GM21825 (cell line): Measurements from ENCODE around the gene CLSTN3.
A peak's percentile ranks its signal among the peaks of the same experiment; 100 is the strongest.

Source experiments
- ATAC-seq: cut with Tn5 transposase; IDR thresholded peaks from one replicate; pipeline ENCODE4 v1.9.1; 2021; ENCODE audit warnings: mild to moderate bottlenecking, moderate library complexity; ENCODE audit not compliant: unreplicated experiment

Gene CLSTN3

GRCh38 chr12:7125632-7126227 lies 4.4 kb upstream of the CLSTN3 start:
- no peak for ATAC-seq

GRCh38 chr12:7127916-7128626 lies 2.1 kb upstream of the CLSTN3 start:
- no peak for ATAC-seq

GRCh38 chr12:7128681-7129286 lies 1.4 kb upstream of the CLSTN3 start, which contains the start of gene RBP5:
TSS of gene RBP5 (minus strand) at chr12:7128889. CDS start at chr12:7128775, 114 bp downstream.
- ATAC-seq = no peak

- ATAC-seq = no peak
Observed at GRCh38 chr12:7129287-7129871, 792 bp upstream of the CLSTN3 start.

GRCh38 chr12:7130701-7131501 lies 730 bp downstream of the CLSTN3 start:
- peak; percentile 53 for ATAC-seq

- ATAC-seq = no peak
Observed at GRCh38 chr12:7131502-7131866, 1.3 kb downstream of the CLSTN3 start.

- ATAC-seq = no peak
Observed at GRCh38 chr12:7134396-7135166, 4.4 kb downstream of the CLSTN3 start.

- ATAC-seq = no peak
Observed at GRCh38 chr12:7136071-7136470, 5.9 kb downstream of the CLSTN3 start.

- ATAC-seq = no peak
Observed at GRCh38 chr12:7136676-7137075, 6.5 kb downstream of the CLSTN3 start.

- ATAC-seq = no peak
Observed at GRCh38 chr12:7137908-7138307, 7.7 kb downstream of the CLSTN3 start.

- ATAC-seq = no peak
Observed at GRCh38 chr12:7139200-7139599, 9.0 kb downstream of the CLSTN3 start.

- ATAC-seq = no peak
Observed at GRCh38 chr12:7141351-7142005, 11.3 kb downstream of the CLSTN3 start.

GRCh38 chr12:7142056-7142644 lies 12.0 kb downstream of the CLSTN3 start:
- ATAC-seq = peak; percentile 50

- no peak for ATAC-seq
Observed at GRCh38 chr12:7142809-7143465, 12.8 kb downstream of the CLSTN3 start.

GRCh38 chr12:7143564-7143963 lies 13.4 kb downstream of the CLSTN3 start:
- ATAC-seq = no peak

- ATAC-seq = no peak
Observed at GRCh38 chr12:7144414-7145120, 14.4 kb downstream of the CLSTN3 start.

- no peak for ATAC-seq
Observed at GRCh38 chr12:7145671-7146070, 15.5 kb downstream of the CLSTN3 start.

- ATAC-seq = no peak
Observed at GRCh38 chr12:7146228-7146627, 16.1 kb downstream of the CLSTN3 start.
